Stimulated activated CD4-positive, alpha-beta T cell treated with anti-CD3 and anti-CD28 coated beads, TNF-alpha, amount 100 ng/mL, for 1 hour (primary cell): ENCODE results near the gene JADE2.
"Not testable (repeated sequence)": the region's sequence is repeated elsewhere in the genome, so short reads cannot be mapped to it uniquely, and the experiment has no call there.

Experiments used
- DNase-seq, 3 donors: peaks; one replicate each; pipeline ENCODE4 v3.0.0-alpha.2; 2020; ENCODE audit warnings: low read depth in 3 of 3, low spot score in 1 of 3

The JADE2 gene

DNA sequence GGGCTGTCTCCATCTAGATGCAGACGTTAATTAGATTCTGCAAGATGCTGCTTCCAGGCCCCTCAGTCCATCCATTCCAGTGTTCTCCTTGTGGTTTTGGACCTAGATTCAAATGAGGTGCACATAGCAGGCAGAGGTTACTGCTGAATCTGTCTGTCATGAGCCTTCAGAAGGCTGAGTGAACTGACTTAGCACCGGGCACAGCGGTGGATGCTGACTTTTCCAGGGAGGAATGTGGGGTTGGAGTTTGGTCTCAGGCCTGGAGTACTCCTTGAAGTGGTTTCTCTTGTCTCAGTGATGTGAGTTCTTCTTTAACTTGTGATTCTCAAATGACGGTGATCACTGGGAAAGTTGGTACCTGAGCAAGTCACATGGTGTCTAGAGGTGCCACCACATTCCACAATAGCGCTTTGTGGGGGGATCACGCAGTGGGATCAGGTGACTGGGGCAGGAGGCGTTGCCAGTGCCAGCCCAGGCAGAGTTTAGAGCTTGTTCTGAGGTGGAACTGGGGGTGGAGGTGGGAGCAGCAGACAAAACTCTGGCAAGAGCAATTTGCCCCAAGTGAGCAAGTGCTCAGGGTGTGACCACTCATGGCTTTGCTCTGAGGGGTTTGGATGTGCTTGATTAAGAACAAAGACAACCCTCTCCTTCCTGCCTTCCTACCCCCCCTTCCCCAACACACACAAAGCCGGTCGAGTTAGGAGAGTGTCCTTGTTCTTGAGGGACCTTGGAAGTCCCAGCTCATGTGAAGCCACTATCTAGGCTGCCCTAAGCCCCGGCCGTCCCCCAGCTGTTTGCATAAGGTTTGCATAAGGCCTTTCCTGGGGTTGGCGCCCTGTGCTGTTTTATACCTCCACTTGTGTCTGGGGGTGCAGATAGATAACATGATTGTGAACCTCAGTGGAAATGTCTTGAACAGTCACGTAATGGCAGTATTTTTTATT is 25.1 kb downstream of the JADE2 start:
- no peak for DNase-seq

DNA sequence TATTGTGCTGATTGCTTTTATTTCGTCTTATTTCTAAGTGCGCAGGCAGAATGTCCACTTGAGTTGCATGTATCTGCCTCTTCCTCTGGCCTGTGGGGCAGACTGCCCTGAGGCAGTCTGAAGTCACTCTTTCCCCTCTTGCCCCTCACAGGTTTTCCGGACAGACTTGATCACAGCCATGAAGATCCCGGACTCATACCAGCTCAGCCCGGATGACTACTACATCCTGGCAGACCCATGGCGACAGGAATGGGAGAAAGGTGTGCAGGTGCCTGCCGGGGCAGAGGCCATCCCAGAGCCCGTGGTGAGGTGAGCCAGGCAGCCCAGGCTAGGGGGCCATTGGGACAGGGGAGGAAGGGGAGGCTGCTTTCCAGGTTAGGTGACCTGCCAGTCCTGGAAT is 26.4 kb downstream of the JADE2 start:
- DNase-seq: no peak

DNA sequence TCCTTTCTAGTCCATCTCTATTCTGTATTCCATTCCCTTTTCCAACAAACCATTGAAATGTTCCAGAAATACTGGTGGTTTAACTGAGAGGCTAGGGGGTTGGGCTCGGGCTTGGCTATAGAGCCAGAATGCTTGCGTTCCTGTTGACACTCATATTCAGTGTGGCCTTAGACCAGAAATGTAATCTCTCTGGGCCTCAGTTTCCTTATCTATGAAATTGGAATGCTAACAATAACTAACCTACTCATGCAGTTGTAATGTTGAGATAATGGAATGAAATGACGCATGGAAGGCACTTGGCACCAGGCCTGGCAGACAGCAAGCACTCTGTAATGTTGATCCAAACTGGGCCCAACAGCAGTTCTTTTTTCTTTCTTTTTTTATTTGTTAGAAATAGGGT is 26.8 kb downstream of the JADE2 start:
- DNase-seq: no peak

DNA sequence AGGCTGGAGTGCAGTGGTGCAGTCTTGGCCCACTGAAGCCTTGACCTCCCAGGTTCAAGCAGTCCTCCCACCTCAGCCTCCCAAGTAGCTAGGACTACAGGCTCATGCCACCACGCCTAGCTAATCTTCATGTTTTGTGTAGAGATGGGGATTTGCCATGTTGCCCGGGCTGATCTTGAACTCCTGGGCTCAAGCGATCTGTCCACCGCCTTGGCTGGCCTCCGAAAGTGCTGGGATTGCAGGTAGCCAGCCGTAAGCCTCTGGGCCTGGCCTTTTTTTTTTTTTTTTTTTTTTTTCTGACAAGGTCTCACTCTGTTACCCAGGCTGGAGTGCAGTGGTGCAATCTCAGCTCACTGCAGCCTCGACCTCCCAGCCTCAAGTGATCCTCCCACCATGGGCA is 27.2 kb downstream of the JADE2 start:
- DNase-seq: not testable (repeated sequence)

DNA sequence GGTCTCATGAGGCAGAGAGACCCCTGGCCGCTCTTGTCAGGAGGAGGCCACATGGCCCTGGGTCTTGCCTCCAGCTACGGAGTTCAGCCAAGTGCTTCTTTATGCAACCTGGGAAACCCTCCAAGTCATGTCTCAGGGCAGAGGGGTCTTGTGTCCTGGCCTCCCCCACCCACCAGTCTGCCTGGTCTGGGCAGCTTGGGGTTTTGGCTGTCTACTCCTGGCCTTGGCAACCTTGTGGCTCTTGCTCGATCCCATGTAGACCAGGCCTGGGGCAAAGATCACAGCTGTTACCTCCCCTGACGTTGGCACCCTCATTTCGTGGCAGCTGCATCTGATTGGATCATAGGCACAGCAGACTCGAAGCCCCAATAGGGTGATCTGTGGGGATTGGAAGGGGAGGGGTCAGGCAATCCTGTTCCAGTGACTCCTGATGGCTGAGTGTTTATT is 28.4 kb downstream of the JADE2 start:
- DNase-seq: no peak

DNA sequence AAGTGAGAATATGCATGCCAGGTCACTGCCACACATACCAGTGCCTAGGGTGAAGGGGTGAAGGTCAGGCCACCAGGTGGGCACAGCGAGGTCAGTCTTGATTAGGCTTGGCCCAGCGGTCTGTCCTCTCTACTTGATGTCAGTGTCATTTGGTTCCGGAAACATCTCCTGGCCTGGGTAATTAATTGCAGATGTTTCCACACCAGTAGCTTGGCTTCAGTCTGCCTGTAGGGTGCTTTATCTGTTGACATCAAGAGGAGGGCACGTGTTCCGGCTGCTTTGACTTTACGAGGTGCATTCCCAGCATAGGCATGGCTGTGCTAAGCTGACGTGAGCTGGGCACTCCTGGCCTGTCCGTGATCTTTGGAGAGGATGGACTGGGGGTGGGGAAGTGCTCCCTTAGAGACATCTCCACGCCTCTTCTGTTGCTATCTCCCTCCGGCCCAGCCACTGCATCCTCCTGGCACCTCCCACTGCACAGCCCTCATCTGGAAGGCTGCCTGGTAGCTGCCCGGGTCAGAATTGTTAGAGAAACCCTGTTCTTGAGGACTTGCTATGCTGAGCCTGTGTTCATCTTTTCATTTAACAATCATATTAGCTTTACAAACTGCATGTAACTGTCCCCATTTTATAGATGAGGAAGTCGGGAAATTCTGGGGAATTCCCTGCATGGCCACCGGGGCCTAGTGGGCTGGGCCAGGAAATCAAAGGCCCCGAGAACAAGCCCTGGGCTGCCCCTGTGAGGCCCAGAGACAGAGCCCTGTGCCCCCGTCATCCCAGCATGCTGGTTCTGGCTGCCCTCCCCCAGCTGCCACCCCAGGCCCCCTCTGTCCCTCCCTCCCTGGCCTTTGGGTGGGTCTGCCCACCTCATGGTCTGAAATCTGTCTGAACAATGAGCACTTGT is 29.1 kb downstream of the JADE2 start:
- peak in 1 of 3 donors; percentile 40 for DNase-seq

DNA sequence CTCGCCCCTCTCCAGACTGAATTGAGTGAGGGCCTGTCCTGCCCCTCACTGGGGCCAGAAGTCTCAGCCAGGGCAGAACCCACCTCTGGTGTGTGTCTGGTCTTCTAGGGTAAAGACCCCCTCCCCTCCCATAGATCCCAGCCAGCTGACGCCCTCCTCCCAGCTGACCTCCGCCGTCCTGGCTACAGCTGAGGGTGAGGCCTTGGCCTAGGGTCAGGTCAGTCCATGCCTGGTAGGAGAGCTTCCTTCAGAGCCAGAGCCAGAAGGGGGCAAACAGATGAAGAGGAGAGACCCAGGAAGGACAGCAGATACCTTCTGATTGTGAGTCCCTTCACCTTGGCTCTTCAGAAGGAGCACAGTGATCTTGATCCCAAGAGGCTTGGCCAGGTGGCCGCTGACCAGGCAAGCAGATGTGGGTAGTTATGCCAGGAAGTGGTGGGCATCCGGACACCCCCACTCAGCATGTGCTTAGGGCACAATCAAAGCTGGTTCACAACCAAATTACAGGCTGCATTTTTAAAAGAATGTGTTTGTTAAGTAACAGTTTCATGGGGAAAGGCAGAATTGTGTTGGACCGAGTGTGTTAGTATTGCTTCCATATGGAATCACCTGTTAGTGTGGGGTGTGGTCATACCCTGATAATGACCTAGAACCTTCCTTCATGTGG is 29.9 kb downstream of the JADE2 start:
- DNase-seq: no peak

DNA sequence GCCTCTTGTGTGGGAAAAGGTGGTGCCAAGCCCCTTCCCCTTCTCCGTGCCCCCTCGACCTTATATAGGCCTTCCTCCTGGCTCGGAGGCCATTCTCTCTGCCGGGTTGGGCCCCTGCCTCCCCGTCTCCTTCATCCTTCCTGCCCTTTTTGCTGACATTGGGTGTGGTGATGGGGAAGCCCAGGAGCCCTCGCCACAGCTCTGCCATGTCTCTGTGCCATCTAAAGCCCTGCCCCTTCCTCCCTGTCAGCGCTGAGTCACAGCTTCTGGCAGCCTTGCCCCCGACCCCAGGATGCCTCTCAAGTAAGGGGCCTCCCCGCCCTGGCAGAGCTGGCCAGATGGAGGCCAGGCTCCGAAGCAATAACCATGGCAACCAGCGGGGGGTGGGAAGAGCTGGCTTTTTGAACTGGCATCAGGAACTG is 30.4 kb downstream of the JADE2 start:
- DNase-seq: peak; percentile 53 to 64 (median 59)

DNA sequence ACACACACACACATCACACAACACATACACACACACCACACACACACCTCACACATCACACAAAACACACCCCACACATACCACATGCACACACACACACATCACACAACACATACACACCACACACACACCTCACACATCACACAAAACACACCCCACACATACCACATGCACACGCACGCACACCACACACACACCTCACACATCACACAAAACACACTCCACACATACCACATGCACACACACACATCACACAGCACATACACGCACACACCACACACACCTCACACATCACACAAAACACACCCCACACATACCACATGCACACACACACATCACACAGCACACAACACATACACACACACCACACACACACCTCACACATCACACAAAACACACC is 31.1 kb downstream of the JADE2 start:
- DNase-seq: not testable (repeated sequence)

DNA sequence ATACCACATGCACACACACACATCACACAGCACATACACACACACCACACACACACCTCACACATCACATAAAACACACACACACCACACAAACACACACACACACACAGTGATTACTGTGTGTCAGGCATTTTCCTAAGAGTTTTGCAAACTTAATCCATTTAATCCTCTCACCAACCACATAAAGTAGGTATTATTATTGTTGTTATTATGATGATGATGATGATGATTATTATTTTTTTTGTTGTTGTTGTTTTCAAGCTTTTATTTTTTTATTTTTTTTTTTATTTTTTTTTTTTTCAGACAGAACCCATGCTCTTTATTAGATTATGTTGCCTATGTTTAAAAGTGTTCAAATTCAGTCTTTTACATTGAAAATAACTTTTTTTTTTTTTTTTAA is 31.5 kb downstream of the JADE2 start:
- DNase-seq: no peak

DNA sequence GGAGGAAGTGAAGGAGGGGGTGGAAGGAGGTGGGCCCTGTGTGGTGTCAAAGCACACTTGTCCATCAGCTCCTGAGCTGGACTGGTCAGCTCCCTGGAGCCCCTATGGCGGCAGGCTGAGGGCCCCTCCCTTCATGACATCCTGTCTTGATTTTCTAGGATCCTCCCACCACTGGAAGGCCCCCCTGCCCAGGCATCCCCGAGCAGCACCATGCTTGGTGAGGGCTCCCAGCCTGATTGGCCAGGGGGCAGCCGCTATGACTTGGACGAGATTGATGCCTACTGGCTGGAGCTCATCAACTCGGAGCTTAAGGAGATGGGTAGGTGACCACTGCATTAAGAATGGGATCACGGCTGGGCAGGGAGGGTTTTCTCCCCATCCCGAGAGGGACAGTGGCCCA is 34.2 kb downstream of the JADE2 start:
- no peak for DNase-seq

DNA sequence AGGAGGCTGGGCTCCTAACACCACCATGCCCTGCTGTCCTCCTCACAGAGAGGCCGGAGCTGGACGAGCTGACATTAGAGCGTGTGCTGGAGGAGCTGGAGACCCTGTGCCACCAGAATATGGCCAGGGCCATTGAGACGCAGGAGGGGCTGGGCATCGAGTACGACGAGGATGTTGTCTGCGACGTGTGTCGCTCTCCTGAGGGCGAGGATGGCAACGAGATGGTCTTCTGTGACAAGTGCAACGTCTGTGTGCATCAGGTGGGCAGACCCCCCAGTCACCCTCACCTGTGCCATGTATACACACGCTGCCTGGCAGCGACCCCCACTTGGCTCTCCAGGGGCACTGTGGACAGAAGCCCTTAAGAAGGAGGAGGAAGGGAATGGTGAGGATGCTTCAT is 35.2 kb downstream of the JADE2 start:
- DNase-seq: no peak

DNA sequence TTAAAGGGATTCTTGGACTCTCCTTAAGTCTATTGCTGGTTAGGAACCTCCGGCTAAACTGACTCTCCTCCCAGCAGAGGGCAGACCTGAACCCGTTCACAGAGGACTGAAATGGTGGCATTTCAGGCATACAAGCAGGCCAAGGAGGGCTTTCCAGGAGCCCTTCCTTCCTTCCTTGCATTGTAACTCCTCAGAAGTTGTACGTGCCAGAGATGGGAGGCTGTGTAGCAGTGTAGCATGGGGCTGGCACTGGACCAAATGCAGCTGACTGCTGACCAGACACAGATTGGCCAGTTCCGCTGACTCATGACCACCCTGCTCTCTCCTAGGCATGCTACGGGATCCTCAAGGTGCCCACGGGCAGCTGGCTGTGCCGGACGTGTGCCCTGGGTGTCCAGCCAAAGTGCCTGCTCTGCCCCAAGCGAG is 36.4 kb downstream of the JADE2 start:
- no peak for DNase-seq

DNA sequence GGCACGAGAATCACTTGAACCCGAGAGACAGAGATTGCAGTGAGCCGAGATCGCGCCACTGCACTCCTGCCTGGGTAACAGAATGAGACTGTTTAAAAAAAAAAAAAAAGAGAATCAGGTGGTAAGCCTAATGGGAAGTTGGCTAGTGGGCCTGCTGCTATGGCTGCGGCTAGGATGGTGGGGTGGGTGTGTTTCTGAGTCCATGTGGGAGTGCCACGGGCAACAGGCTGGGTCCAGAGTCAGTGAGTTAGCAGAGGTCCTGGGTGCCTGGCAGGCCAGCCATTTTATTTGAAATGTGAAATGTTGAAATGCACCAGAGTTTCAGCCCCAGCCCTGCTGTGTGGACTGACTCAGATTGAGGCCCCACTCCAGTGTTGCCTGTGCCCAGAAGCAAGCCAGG is 37.8 kb downstream of the JADE2 start:
- no peak for DNase-seq

DNA sequence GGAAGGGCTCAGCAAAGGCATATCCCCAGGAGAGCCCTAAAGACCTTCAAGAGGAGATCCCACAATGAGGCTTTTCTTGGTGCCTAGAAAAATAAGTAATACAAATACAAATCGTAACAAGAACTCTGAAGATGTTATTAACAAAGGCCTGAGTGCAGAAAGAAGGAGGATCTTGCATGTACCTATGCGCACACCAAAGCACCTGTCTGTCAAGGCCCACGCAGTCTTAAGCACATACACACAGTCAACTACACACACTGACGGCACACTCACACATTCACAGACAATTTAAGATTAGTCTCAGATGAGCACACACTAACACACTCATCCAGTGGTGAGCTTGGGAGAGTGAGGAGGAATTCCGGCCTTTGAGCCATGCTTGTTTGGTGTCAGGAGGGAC is 38.5 kb downstream of the JADE2 start:
- no peak for DNase-seq

DNA sequence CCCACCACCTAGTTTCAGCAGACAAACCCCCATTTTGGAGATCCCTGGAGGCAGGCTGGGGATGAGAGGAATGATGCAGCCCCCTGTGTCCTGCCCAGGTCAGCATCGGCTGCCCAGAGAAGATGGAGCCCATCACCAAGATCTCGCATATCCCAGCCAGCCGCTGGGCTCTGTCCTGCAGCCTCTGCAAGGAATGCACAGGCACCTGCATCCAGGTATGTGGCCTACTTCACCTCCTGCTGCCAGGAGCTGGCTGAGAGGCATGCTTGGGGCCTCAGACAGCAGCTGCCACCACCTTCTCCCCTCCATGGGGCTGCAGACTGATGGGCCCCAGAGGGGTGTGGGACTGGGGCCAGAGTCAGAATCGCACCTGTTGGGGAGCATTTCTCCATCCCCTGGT is 38.9 kb downstream of the JADE2 start:
- no peak for DNase-seq

DNA sequence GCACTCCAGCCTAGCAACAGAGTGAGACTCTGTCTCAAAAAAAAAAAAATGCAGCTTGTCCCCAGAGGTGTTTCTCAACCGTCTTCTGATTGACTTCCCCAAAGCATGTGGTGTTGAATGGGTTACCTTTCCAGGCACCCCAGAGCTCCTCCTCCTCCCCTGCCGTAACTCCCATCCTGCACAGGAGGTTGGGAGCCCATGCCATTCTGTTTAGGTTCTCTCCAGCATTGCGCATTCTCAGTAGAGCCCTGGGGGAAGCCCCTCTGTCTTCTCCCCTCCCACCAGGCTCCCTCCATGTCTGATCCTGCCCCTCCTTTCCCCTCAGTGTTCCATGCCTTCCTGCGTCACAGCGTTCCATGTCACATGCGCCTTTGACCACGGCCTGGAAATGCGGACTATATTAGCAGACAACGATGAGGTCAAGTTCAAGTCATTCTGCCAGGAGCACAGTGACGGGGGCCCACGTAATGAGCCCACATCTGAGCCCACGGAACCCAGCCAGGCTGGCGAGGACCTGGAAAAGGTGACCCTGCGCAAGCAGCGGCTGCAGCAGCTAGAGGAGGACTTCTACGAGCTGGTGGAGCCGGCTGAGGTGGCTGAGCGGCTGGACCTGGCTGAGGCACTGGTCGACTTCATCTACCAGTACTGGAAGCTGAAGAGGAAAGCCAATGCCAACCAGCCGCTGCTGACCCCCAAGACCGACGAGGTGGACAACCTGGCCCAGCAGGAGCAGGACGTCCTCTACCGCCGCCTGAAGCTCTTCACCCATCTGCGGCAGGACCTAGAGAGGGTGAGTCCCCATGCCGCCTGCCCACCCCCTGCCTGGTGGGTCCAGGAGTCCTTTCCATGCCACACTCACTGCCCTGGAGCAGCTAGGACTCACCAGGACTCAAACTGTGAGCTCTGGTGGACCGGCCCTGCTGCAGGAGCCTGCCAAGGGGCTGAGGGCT is 40.6 kb downstream of the JADE2 start:
- DNase-seq: no peak

DNA sequence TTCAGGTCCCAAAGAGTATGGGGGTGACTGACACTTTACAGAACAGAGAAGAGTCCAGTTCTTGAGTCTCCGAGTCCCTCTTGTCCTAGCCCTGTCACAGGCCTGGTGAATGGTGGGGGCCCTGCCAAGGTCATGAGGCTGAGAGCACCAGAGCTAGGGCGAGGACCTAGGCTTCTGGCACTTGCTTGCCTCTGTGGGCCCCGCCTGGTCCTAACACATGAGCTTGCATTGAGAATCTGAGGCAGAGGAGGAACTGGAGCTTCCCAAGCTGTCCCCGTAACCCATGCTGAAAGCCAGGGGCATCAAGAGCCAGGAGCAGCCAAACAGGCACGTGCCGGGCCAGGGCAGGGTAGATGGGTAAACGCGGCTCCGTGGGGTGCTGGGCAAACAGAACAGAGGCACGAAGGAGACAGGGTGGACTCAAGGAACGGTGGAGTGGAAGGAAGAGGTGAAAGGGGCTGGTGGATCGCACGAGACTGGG is 41.3 kb downstream of the JADE2 start:
- no peak for DNase-seq

DNA sequence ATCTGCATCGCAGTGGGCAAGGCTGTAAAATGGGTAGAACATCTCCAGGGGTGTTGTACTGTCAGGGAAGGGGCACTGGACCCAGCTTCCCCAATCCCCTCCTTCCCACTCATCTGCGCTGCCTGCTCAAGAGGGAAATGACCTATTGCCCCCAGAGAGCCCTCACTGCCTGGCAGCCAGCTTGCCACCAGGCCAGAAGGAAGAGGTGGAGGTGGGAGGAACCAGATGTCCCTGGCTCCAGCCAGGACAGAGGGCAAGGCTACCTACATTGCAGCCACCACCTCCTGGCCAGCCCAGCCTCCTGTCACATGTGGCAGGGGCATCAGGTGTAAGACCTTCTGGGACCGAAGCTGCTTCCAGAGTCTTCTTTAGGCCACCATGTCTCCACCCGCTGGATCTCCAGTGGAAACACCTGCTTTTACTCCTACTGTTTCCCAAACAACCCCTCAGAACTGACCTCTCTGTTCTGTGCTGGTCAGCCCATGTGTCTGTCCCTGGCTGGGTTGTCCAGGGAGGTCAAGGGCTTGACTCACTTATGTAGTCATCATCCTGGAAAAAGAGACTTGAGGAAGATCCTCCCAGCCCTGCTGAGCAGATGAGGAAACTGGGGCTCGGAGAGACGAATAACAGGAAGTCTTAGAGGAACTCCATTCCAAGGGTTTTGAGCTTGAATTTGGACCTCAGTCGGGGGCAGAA is 42.3 kb downstream of the JADE2 start:
- no peak for DNase-seq

DNA sequence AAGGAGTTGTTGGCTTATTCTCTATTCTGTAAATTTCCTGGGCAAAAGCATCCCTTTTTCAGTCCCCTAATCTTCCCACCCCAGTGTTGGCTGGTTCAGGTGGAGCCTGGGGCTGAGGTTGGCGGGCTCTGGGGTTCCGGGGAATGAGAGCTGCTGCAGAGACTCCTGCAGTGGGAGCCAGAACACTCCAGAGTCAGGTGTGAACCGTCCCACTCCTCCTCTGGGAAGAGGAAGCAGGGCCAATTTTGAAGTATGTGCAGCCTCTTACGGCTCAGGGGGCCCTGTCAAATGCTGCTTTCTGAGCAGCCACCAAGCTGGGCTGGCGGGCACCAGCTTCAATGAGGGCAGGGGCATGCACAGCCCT is 42.8 kb downstream of the JADE2 start:
- no peak for DNase-seq
